RWPE2 (cell line): ENCODE measurements around the gene ZNF738.

Source experiments
- ATAC-seq: fragments of 200-7000 bp; cut with Tn5 transposase; 3 replicates; pipeline ENCODE4 v1.9.1; 2021; ENCODE audit warnings: low read depth
- DNase-seq: peaks from one replicate; pipeline ENCODE4 v3.0.0-alpha.2; 2020; ENCODE audit warnings: low spot score
- H3K27ac ChIP-seq: fragments of 450-650 bp; 2 replicates; pipeline ENCODE4 v1.5.1; 2017; ENCODE audit warnings: mild to moderate bottlenecking; ENCODE audit not compliant: poor library complexity, severe bottlenecking
- H3K27me3 ChIP-seq: fragments of 250-450 bp; sonication (Bioruptor Pico); 2 replicates; pipeline ENCODE4 v1.5.1; 2021; ENCODE audit warnings: mild to moderate bottlenecking, moderate library complexity; ENCODE audit not compliant: insufficient read depth, poor library complexity, severe bottlenecking
- H3K36me3 ChIP-seq: fragments of 250-450 bp; sonication (Bioruptor Pico); 2 replicates; pipeline ENCODE4 v1.5.1; 2020; ENCODE audit warnings: low read depth, mild to moderate bottlenecking, moderate library complexity
- H3K4me1 ChIP-seq: fragments of 250-450 bp; sonication (Bioruptor Pico); 2 replicates; pipeline ENCODE4 v1.5.1; 2021; ENCODE audit warnings: mild to moderate bottlenecking, moderate library complexity; ENCODE audit not compliant: insufficient read depth, poor library complexity, severe bottlenecking
- H3K4me3 ChIP-seq: fragments of 250-450 bp; sonication (Bioruptor Pico); 2 replicates; pipeline ENCODE4 v1.5.1; 2021; ENCODE audit warnings: mild to moderate bottlenecking, moderate library complexity; ENCODE audit not compliant: severe bottlenecking
- H3K9me3 ChIP-seq: fragments of 250-450 bp; sonication (Bioruptor Pico); 2 replicates; pipeline ENCODE4 v1.5.1; 2021; ENCODE audit warnings: mild to moderate bottlenecking, moderate library complexity; ENCODE audit not compliant: severe bottlenecking
- TF ChIP-seq, protein P1 (sequence below): fragments of 450-650 bp; IDR thresholded peaks from one replicate; pipeline ENCODE4 v1.5.1; 2017; ENCODE audit warnings: mild to moderate bottlenecking, moderate library complexity; ENCODE audit not compliant: poor library complexity, severe bottlenecking

Gene ZNF738

DNA sequence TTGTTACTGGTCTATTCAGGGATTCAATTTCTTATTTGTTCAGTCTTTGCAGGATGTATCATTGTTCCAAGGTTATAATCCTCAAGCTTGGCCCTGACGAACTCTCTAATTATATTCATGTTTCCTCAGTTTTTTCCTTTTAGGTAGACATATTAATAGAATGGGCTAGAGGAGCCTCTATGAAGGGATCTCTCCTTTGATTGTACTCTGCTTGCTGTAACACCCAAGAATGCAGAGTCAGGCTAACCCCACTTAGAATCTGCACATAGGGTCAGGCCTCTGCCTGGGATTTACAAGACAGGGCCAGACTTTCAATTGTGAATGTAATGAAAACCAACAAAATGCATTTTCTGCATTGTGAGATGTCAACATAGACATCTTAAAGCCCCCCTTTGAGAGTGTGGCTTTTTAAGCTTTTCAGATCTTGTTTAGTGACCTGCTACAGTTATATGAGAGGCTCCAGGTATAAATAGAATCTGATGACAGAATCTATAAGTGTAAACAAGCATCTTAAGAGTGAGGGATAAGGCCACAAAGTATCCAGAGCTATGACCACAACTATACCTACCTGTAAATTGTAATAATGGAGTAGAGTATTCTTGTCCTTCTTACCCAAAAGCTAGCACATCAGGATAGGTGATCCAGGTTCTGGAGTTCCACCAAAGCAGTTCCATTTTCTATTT, 43.6 kb downstream of the ZNF738 start:
- Histone ChIP-seq H3K36me3 (no peaks in the 10 kb centered on the region), H3K27ac (no peak overlapping the region), H3K27me3 (no peaks in the 10 kb centered on the region), H3K4me3 (no peak overlapping the region), H3K4me1 (no peaks in the 10 kb centered on the region), H3K9me3 (peaks cover under 1% of the 10 kb centered on the region)
- no peak for ATAC-seq
- DNase-seq: no peak
- TF ChIP-seq, protein P1, sequence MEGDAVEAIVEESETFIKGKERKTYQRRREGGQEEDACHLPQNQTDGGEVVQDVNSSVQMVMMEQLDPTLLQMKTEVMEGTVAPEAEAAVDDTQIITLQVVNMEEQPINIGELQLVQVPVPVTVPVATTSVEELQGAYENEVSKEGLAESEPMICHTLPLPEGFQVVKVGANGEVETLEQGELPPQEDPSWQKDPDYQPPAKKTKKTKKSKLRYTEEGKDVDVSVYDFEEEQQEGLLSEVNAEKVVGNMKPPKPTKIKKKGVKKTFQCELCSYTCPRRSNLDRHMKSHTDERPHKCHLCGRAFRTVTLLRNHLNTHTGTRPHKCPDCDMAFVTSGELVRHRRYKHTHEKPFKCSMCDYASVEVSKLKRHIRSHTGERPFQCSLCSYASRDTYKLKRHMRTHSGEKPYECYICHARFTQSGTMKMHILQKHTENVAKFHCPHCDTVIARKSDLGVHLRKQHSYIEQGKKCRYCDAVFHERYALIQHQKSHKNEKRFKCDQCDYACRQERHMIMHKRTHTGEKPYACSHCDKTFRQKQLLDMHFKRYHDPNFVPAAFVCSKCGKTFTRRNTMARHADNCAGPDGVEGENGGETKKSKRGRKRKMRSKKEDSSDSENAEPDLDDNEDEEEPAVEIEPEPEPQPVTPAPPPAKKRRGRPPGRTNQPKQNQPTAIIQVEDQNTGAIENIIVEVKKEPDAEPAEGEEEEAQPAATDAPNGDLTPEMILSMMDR: no peak

DNA sequence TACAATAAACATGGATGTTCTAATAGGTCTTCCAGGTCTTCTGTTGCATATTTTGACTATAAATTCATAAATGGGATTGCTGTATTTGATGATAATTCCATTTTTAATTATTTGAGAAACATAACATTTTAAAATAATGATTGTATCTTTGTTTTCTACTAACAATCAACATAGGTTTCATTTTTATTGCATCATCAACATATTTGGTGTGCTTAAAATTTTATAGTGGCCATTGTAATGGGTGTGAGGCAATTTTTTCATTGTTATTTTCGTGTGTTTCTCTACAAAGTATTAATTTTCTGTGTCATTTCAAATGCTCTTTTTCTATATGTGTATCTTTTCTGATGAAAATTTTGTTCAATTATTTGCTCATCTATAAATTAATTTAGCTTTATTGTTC, 51.4 kb downstream of the ZNF738 start:
- Histone ChIP-seq H3K27me3 (no peaks in the 10 kb centered on the region), H3K36me3 (no peaks in the 10 kb centered on the region), H3K4me3 (no peak overlapping the region), H3K4me1 (no peaks in the 10 kb centered on the region), H3K9me3 (peaks cover 3% of the 10 kb centered on the region), H3K27ac (no peak overlapping the region)
- TF ChIP-seq, protein P1: no peak
- ATAC-seq: no peak
- DNase-seq: no peak

DNA sequence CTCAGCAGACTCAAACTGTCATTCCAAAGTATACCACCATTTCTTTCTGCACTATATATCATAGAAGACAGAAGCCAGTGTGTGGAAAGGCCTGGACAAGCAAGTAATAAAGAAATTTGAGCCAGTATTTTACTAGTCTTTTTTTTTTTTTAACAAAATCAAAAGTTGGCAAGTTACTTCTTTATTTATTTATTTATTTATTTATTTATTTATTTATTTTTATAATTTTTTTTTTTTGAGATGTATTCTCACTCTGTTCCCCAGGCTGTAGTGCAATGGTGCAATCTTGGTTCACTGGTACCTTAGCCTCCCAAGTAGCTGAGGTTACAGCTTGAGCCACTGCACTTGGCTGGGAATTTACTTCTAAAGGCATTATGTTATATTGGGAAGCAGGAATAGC, 63.4 kb downstream of the ZNF738 start:
- Histone ChIP-seq H3K4me1 (no peaks in the 10 kb centered on the region), H3K27me3 (no peaks in the 10 kb centered on the region), H3K36me3 (no peaks in the 10 kb centered on the region), H3K27ac (no peak overlapping the region), H3K4me3 (no peak overlapping the region), H3K9me3 (peaks cover 16% of the 10 kb centered on the region)
- ATAC-seq (no peak), DNase-seq (no peak)
- TF ChIP-seq, protein P1: no peak

DNA sequence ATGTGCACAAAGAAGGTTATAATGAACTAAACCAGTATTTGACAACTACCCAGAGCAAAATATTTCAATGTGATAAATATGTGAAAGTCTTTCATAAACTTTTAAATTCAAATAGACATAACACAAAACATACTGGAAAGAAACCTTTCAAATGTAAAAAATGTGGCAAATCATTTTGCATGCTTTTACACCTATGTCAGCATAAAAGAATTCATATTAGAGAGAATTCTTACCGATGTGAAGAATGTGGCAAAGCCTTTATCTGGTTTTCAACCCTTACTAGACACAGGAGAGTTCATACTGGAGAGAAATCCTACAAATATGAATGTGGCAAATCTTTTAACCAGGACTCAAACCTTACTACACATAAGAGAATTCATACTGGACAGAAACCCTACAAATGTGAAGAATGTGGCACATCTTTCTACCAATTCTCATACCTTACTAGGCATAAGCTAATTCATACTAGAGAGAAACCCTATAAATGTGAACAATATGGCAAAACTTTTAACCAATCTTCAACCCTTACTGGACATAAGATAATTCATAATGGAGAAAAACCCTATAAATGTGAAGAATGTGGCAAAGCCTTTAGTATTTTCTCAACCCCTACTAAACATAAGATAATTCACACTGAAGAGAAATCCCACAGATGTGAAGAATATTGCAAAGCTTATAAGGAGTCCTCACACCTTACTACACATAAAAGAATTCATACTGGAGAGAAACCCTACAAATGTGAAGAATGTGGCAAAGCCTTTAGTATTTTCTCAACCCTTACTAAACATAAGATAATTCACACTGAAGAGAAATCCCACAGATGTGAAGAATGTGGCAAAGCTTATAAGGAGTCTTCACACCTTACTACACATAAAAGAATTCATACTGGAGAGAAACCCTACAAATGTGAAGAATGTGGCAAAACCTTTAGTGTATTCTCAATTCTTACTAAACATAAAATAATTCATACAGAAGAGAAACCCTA, 64.5 kb downstream of the ZNF738 start:
- no peaks in the 10 kb centered on the region for H3K36me3 ChIP-seq
- H3K27me3 ChIP-seq: no peaks in the 10 kb centered on the region
- H3K4me3 ChIP-seq: no peak overlapping the region
- no peak overlapping the region for H3K27ac ChIP-seq
- ATAC-seq: no peak
- TF ChIP-seq, protein P1: no peak
- DNase-seq: no peak
- H3K9me3 ChIP-seq: peaks cover 21% of the 10 kb centered on the region
- no peaks in the 10 kb centered on the region for H3K4me1 ChIP-seq
